Gastrocnemius medialis (tissue), 4 donors: Measurements from ENCODE around the gene TMF1.

ENCODE experiments used
- POLR2A ChIP-seq, 2 donors: fragments of 450-650 bp; IDR thresholded peaks; one replicate each; pipeline ENCODE4 v1.6.1; 2017; ENCODE audit warnings: antibody characterized with exemption in 2 of 2, mild to moderate bottlenecking in 2 of 2, moderate library complexity in 2 of 2
- TF ChIP-seq, protein P1 (sequence below), 5 experiments: fragments of 450-650 bp in 3 of 5; fragments of 200-600 bp in 2 of 5; sonication (generic) in 2 of 5; IDR thresholded peaks in 4 of 5; conservative IDR thresholded peaks in 1 of 5; 1 replicate in 4 of 5; 2 replicates in 1 of 5; pipeline ENCODE4 v1.5.1; 2016 to 2019; ENCODE audit warnings: antibody characterized with exemption in 5 of 5, mild to moderate bottlenecking in 3 of 5, moderate library complexity in 3 of 5

DNA sequence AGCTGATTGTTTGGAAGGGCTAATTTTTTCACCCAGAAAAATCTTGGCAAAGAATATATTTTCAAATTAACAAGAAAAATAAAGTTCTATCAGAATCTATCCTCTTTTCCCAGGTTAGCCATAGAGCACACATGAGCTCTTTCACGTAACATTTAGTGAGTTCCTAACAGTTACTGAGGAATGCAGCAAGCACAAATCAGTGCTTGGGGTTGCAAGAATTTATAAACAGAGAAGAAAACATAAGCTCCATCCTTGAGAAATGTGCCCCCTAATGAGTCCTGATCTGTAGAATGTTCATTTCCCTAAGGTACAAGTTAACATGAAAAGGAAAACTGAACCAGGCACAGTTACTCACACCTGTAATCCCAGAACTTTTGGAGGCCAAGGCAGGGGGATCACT is 52.5 kb downstream of the TMF1 start:
- TF ChIP-seq, protein P1, sequence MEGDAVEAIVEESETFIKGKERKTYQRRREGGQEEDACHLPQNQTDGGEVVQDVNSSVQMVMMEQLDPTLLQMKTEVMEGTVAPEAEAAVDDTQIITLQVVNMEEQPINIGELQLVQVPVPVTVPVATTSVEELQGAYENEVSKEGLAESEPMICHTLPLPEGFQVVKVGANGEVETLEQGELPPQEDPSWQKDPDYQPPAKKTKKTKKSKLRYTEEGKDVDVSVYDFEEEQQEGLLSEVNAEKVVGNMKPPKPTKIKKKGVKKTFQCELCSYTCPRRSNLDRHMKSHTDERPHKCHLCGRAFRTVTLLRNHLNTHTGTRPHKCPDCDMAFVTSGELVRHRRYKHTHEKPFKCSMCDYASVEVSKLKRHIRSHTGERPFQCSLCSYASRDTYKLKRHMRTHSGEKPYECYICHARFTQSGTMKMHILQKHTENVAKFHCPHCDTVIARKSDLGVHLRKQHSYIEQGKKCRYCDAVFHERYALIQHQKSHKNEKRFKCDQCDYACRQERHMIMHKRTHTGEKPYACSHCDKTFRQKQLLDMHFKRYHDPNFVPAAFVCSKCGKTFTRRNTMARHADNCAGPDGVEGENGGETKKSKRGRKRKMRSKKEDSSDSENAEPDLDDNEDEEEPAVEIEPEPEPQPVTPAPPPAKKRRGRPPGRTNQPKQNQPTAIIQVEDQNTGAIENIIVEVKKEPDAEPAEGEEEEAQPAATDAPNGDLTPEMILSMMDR (IDR thresholded peaks at IDR 0.05 in 4 of 5, conservative IDR thresholded peaks at IDR 0.05 in 1 of 5) = no peak
- no peak for TF ChIP-seq POLR2A (IDR thresholded peaks at IDR 0.05)
